Esophagus squamous epithelium (tissue), 4 donors: ENCODE results near the gene HNRNPM.

Experiments used
- POLR2A ChIP-seq, 4 donors: fragments of 450-650 bp; IDR thresholded peaks; one replicate each; pipeline ENCODE4 v1.6.1; 2017; ENCODE audit warnings: antibody characterized with exemption in 4 of 4, mild to moderate bottlenecking in 4 of 4, moderate library complexity in 3 of 4
- TF ChIP-seq, protein P1 (sequence below), 6 experiments: fragments of 450-650 bp in 4 of 6; fragments of 200-600 bp in 2 of 6; sonication (generic) in 2 of 6; IDR thresholded peaks; one replicate each; pipeline ENCODE4 v1.5.1; 2016 to 2019; ENCODE audit warnings: antibody characterized with exemption in 6 of 6, mild to moderate bottlenecking in 4 of 6, moderate library complexity in 4 of 6

DNA sequence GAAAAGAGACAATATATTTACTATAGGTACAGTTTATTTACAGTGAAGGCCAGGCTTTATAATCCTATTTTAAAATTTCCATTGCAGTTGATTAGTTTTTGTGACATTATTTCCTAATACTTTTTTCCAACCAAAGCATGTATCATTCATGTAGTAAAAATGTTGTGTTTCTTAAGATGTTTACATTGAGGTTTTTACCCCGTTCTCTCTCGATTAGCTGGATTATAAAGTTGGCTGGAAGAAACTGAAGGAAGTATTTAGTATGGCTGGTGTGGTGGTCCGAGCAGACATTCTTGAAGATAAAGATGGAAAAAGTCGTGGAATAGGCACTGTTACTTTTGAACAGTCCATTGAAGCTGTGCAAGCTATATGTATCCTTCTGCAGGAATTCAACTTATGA, 21.2 kb downstream of the HNRNPM start:
- no peak for TF ChIP-seq POLR2A (IDR thresholded peaks at IDR 0.05)
- TF ChIP-seq, protein P1, sequence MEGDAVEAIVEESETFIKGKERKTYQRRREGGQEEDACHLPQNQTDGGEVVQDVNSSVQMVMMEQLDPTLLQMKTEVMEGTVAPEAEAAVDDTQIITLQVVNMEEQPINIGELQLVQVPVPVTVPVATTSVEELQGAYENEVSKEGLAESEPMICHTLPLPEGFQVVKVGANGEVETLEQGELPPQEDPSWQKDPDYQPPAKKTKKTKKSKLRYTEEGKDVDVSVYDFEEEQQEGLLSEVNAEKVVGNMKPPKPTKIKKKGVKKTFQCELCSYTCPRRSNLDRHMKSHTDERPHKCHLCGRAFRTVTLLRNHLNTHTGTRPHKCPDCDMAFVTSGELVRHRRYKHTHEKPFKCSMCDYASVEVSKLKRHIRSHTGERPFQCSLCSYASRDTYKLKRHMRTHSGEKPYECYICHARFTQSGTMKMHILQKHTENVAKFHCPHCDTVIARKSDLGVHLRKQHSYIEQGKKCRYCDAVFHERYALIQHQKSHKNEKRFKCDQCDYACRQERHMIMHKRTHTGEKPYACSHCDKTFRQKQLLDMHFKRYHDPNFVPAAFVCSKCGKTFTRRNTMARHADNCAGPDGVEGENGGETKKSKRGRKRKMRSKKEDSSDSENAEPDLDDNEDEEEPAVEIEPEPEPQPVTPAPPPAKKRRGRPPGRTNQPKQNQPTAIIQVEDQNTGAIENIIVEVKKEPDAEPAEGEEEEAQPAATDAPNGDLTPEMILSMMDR (IDR thresholded peaks at IDR 0.05), result no peak
